ENCODE measurements around the gene GRK6.
"Not testable (repeated sequence)": the region's sequence is repeated elsewhere in the genome, so short reads cannot be mapped to it uniquely, and the experiment has no call there.

GRK6 gene

DNA sequence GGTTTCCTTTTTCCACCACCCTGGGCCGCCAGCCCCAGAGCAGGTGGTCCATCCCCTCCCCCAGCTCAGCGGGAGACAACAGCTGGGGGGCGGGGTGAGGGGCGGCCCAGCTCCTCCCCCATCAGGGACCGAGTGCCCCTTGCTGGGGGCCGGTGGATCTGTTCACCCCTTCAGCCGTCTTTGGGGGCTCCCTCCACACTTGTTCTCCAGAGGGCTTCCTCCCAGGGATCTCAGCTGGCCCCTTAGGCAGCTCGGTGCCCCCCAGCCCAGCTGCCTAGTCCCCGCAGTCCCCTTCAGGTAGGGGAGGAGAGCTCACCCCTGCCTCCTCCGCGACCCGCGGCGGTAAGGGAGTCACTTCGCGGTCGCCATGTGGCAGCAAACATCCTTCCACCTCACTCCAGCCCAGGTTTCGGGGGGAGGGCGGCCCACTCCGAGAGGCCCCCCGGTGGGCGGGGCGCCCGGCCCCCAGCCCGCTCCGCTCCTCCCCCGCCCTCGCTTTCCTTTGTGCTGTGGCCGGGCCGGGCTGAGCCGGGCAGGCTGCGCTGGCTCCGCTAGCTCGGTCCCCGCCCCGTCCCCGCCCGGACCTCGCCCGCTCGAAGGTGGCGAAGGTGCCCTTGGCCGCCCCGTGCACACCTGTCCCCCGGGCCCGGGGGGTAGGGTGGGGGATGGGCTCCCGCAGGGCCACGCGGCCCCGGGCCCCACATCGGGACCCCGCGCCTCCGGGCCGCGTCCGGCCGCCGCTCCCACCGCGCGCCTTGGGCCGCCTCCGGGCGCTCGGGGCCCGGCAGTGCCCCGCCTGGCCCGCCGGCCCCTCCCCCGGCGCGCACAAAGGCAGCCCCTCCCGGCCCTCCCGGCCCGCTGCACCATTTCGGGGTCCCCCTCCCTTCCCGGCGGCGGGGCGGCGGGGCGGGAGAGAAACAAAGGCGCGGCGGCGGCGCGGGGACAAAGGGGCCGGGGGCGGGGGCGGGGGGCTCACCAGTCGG lies 46.3 kb downstream of the GRK6 start:
- peak; percentile 48 for DNase-seq

DNA sequence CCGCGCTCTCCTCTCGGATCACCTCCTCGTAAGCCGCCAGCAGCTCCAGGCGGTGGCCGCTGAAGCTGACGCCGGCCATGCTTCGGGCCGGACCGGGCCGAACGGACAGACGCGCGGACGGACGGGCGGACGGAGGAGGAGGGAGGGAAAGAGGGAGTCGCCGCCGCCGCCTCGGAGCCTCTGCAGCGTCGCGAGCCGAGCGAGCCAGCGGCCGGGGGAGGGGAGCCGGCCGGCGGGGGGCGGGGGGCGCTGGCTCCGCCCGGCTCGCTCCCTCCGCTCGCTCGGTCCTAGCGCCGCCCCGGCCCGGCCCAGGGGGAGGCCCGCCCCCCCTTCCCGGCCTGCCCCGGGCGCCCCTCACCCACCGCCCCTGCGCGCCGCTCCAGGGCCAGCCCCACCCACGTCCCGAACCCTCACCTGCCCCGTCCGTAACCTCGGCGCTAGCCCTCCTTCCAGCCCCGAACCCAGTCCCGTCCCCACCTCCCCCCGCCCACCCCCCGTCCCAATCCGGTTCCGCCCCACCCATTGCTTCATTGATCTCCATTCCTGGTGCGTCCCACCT lies 47.0 kb downstream of the GRK6 start, which contains the start of gene DBN1:
DBN1 (minus strand) TSS at position 192 of the 559 bp plus-strand sequence; CDS start at position 79, 113 bp downstream.
- peak; percentile 47 for DNase-seq

DNA sequence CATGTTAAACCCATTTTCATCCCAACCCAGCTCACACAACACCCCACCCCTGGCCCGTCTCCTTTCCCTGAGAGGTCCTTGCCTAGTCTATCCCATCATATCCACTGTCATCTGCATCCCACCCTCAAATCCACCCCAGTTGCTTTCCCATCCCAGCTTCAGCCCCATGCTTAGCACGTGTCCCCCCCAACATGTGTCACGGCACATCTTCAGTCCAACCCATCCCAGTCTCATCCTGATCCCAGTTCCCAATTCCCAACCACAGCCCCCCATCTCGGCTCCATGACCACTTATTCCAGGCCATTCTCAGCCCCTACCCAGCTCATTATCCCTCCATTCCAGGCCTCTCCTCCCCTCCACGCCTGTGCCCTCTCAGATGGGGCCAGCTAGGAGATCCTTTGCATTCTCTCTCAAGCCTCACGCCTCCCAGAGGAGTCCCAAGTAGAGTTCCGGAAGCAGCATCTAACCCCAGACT lies 47.6 kb downstream of the GRK6 start:
- DNase-seq = no peak

DNA sequence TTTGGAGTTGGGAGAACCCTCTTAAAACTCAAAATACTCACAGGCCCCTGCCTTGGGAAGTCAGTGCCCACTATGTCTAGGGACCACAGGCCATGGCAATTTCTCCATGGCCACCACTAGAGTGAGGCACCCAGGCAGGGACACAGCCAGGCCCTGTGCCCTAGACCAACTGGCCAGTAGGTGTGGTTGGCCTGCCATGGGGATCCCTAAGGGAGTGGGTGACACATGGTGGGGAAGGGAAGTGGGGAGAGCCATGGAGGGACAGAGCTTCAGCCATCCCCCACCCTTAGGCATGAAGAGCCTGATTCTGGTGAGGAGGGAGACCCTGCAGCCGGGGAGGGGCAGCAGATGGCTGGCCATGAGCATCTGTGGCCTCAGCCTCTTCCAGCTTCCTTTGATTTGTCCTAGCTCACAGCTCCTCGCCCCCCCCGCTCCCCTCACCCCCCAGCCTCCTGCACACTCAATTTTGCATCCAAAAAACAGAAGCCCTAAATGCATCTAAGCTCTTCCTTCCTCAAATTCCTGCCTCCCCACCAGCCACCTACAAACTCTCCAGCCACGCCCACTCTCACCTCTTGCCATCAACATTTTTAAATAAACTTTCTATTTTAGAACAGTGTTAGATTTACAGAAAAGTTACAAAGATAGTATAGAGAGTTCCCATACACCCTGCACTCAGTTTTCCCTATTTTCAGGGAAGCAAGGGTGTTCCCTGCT lies 48.5 kb downstream of the GRK6 start:
- DNase-seq = no peak

DNA sequence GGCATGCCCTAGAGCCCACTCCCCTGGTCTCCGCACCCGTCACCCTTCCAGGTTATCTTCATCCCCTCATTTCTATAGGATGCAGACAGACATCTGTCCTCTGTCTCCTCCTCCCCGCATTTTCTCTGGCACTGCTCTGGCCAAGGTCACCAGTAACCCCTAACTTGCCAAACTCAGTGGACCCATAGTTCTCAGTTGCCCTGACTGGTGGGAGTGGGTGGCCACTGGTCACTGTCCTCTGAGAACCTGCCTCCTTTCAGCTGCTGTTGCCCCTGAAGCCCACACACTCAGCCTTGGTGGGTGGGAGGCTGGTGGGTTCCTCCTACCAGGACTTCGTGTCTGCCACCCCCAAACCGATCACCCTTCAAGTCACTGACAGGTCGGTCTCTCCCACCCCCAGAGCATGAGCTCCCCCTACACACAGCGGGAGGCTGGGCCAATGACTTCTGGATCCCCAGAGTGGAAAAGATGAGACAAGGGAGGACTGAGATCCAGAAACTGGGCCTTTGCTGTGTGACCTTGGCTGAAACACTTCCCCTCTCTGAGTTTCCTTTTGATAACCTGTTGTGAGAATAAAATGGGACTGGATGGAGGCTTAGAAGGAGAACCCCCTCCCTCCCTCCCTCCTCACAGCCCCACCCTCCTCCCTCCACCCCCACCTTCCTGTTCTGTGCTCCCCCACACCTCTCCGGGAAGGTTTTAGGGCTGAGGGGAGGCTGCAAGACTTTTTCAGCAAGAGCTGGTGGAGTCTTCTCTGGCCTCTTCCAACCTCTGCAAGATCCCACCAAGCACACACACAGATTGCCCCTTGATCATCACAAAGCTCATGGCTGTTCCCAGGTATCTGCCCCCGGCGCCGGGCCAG lies 49.3 kb downstream of the GRK6 start:
- no peak for DNase-seq

DNA sequence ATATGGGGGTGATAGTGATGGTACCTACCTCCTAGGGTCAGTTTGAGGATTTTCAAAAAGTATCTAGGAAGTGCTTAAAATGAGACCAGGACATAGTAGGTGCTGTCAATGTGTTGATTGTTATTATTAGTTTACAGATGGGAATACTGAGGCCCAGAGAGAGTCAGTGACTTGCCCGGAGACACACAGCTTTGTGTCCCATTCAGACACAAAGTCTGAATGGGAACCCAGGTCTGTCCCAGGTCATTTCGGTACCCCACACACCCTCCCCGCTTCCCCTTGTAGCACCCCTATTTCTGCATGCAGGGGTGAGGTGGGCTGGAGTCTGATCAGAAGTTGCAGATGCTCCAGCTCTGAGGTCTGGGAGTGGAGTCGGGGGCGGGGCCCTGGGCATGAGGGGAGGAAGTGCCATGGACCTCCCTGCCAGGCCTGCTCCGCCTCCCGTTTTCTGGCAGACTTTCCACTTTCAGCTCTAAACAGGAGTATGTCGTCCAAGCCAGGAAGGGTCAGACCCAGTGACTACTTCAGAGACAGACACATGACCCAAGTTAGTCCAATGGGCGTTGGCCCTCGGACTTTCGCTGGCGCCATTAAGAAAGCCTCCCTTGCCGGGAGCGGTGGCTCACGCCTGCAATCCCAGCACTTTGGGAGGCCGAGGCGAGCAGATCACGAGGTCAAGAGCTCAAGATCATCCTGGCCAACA lies 50.2 kb downstream of the GRK6 start:
- no peak for DNase-seq

DNA sequence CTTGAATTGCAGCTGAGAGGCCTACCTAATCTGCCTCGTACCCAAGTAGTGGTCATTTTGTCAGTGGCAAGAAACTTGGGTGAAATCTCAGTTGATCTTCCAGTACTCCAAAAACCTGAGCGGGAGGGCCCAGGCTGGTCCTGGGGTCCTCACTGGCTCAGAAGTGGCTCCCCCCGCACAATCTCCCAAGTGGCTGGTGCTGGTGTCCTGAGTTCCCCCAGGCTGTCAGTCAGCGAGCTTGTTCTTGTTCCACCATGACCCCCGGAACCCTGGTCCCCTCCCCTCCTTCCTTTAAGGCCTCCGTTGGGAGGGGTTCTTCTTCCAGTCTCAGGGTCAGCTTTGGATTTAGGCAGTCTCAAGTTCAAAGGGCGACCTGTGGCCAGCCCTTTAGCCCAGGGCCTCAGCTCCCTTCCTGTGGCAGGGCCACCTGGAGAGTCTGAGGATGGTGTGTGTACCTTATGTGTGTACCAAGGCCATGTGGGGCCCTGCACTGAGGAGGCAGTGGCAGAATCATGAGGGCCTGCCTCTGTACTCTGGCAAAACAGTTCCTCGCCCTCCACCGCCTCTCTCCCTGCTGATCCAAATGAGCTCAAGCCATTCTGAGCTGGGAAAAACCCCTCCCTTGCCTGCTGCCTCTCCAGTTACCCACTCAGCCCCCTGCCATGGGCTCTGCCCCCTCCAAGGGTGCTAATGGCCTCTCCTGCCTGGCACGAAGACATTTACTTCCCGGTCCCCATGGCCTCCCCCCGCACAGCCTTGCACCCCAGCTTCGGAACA lies 51.4 kb downstream of the GRK6 start:
- no peak for DNase-seq

DNA sequence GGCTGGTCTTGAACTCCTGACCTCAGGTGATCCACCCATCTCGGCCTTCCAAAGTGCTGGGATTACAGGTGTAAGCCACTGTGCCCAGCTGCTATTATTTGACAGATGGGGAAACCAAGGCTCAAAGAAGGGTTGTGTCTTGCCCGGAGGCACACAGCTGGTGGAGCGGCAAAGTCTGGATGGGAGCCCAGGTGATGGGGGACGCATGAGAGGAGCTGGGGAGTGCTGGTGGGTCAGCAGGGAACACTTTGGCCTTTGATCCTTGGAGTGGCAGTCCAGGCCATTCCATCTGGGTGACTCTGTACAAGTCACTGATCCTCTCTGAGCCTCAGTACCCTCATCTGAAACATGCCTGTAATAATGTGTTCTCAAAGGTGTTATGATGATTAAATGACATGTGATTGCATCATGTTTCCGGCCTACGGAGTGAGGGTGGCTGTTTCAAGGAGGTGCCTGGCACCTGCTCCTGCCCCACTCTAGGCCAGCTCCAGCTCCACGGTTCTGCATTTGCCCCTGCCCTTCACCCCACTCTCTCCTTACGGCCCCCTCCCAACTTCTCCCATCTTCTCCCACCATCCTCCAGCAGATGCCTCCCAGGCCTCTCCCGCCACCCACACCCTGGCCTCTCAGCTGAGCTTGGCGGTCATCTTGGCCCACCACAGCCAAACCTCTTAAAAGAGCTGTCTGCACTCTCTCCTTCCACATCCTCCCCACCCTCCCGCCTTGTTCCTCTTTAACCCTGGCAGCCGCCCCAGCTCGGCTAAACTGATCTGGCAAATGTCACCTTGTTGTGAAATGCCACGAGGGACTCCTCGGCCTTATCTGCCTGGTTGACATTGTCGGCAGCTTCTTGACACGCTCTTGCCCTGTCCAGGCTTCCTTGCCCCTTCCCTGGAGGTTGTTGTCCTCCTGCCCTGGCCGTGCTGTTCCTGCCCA lies 52.5 kb downstream of the GRK6 start:
- DNase-seq = peak; percentile 83

DNA sequence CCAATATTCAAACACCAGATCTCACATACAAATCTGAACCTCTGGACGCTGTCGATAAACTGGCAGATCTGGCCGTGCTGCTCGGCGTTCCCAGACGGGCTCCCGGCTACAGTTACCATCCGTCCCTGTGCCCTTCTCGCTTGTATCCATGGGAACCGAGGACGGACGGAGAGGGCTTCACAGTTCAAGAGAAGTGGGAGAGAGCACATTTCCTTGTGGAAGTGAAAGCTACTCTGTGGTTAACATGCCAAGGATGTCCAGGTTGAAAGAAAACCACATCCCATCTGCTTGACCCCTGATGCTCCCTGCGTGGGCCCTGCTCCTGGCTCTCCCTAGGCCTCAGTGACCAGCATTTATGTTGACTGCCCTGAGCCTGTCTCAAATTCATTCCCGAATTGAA lies 53.3 kb downstream of the GRK6 start:
- DNase-seq = no peak

DNA sequence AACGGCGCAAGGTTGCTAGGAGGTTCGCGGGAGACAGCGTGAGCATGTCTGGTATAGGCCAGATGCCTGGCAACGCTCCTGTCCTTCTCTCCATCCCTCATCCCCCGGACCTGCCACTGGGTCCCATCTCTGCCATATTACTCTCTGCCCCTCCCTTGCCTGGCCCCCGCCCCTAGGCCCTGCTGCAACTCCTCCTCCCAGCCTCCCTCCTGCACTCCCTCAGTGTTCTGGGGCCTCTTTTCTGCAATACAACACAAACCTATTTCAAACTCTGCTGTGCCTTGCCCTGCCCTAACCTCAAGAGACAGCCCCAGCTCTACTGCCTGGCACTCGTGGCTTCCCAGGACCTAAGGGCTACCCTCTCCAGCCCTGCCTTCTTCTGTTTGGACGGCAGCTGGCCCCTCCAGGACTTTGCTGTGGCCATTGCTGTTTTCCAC lies 55.9 kb downstream of the GRK6 start:
- DNase-seq = no peak

DNA sequence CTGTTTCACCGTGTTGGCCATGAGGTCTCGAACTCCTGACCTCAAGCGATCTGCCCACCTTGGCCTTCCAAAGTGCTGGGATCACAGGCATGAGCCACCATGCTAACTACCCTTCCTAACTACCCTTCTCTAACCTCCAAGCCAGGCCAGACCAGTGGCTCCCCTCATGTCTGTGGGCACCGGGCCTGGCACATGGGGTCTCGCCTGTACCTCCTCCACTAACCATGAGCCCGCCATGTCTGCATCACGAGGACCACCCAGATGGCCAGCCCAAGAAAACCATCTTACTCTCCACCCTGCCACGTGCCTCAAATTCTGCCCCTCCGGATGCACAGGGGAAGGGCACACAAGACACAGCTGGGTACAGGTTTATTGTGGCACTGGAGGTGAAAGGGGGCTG lies 56.6 kb downstream of the GRK6 start:
- DNase-seq = no peak

DNA sequence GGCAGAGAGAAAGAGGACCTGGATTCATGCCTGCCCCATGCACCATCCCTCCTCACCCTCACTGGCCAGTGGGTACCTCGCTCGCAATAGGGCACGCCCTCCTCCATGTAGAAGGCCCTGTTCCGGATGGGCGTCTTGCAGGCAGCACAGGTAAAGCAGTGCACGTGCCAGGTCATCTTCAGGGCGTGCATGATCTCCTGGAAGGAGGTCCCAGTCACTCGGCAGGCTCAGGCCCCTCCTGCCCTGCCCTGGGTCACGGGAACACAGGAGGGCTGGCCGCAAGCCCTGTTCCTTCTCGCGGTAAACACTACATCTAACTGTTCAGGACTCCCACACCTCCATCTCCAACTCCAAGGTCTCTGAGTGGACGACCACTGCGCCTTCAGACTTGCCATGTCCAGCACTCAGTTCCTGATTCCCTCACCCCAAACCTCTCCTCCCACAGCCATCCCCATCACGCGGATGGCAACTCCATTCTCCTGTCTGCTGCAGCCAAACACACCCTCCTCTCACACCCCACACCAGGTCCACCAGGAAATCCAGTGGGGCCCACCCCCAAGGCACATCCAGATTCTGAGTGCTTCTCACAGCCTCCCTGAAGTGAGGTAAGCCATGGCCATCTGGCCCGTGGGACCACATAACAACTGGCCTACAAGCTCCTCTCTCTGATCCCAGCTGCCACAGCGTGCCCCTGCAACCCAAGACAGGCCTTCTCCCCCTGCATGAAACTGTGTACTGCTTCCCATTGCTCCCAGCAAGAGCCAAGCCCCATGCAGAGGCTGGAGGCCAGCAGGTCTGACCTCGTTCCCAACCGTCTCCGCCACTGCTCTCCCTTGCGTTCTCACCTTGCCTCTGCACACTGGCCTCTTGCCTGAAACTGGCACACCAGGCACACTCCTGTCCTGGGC lies 57.8 kb downstream of the GRK6 start:
- DNase-seq = no peak

DNA sequence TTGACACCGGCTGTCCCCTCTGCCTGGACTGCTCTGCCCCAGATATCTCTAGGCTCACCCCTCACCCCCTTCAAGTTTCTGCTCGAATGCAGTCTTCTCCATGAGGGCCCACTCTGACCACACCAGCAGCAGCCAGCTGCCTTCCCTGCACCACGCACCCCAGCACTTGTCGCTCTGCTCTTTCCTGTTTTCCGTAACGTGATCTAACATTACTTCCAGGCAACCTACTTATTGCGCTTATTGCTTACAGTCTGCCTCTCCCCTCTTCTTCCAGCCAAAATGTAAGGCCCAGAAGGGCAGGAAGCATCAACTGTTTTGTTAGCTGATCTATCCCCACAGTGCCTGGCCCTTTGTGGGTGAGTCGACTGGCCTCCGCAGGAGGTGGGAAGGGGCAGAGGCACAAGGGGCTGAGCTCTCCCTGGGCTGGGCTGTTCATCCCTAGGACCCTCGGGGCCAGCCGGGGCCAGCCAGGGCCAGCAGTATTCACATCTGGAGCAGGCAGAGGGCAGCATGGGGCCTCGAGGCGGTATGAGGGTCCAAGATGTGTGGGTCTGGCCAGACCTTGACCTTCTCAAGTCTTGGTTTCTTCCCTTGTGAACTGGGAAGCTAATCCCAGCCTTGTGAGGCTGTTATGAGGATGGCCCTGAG lies 58.5 kb downstream of the GRK6 start:
- no peak for DNase-seq

DNA sequence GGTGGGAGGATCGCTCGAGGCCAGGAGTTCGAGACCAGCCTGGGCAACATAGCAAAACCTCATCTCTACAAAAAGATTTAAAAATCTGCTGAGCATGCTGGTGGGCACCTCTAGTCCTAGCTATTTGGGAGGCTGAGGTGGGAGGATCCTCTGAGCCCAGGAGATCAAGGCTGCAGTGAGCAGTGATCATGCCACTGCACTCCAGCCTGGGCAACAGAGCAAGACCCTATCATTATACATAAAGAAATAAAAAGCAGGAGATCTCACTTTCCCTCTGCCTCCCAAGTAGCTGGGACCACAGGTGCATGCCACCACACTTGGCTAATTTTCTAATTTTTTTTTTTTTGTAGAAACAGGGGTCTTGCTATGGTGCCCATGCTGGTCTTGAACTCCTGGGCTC lies 59.3 kb downstream of the GRK6 start:
- not testable (repeated sequence) for DNase-seq

DNA sequence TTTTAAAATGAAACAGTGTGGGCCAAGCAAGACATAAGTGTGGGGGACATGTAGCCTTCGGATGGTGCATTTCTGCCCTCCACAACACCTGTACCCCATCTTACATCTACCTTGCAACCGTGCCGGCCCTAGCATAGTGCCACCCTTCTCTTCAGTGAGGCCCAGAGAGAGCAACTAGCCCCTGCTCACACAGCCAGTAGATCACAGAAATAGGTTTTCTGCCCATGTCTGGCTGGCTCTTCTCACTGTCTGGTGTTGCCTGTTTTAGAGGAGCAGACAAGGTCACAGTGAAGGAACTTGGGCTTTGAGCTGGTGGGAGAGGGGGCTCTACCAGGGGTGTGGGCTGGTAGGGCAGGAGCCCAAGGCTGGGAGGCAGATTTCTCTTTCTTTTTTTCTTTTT lies 59.8 kb downstream of the GRK6 start:
- DNase-seq = no peak

DNA sequence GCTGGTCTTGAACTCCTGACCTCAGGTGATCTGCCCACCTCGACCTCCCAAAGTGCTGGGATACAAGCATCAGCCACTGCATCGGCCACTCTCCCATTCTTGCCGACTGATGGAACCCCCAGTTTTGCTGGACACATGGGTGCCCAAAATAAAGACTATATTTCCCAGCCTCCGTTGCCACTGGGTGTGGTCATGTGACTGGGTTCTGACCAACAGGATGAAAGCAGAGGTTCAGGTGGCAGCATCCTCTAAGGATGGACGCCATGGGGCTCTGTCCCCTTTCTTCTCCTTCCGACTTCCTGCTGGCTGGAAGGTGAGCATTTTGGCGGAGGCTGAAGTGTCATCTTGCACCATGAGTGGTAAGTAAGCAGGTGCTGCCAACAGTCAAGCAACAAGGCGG lies 60.7 kb downstream of the GRK6 start:
- no peak for DNase-seq

DNA sequence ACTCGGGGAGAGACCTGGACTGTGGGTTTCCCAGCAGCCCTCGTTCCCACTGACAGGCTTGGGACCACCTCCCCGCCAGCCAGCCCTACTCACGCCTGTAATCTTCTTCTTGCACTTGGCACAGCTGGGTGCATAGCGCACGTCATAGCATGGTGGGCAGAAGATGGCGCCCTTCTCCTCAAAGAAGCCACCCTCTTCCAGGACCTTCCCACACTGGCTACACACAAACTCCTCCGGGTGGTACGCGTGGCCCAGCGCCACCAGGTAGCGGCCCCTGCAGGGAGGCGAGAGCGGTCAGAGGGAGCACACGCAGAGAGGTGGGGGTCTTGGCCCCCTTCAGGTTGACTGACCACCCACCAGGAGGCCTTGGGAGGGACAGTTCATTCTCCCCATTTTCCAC lies 61.5 kb downstream of the GRK6 start:
- no peak for DNase-seq

DNA sequence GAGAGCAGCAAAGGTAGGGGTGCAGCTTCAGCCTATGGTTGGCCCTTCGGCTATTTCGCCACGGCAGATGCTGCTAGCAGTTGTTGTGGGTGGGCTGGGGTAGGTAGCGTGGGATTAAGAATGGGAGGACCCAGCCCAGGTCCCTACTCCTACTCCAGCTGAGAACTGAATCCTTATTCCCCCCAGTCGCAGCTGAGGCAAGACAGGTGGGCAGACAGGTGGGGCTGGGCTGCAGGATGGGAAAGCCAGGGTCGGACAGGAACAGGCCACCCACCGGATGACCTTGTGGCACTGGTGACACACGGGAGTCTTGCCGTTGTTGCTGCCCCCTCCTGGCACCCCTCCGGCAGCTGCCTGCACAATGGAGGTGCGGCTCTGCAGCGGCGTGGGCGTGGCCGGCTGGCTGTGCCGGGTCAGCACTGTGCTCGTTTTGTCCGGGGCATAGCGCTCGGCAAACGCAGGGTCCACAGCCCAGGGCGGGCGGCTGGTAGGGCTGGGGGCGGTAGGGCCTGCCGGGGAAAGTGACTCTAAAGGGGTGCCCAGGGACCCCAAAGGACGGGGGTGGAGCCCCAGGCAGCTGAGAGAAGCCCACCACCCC lies 62.7 kb downstream of the GRK6 start:
- DNase-seq = peak; percentile 89

All from RPMI8226 (cell line).